DND-41 (cell line): ENCODE results near the gene ATF7IP2.

Experiments used
- ATAC-seq: fragments of 200-7000 bp; cut with Tn5 transposase; 3 replicates; pipeline ENCODE4 v1.9.1; 2021; ENCODE audit warnings: low read depth; ENCODE audit not compliant: insufficient read depth
- DNase-seq: peaks from one replicate; pipeline ENCODE4 v3.0.0-alpha.2; 2020
- H2AFZ ChIP-seq: 2 replicates; pipeline ENCODE4 v1.6.0; 2012; ENCODE audit warnings: low read depth, low read length
- H3K27ac ChIP-seq: 2 replicates; pipeline ENCODE4 v1.5.1; 2012; ENCODE audit warnings: low read length, inconsistent platforms
- H3K27me3 ChIP-seq: fragments of 200-600 bp; sonication (generic); 2 replicates; pipeline ENCODE4 v1.6.0; 2012; ENCODE audit warnings: low read length, mild to moderate bottlenecking, inconsistent platforms; ENCODE audit not compliant: insufficient read depth, poor library complexity
- H3K36me3 ChIP-seq: 2 replicates; pipeline ENCODE4 v1.5.1; 2012; ENCODE audit warnings: low read length, inconsistent platforms; ENCODE audit not compliant: insufficient read depth
- H3K4me1 ChIP-seq: 2 replicates; pipeline ENCODE4 v1.5.1; 2012; ENCODE audit warnings: mild to moderate bottlenecking, low read length; ENCODE audit not compliant: insufficient read depth
- H3K4me2 ChIP-seq: 2 replicates; pipeline ENCODE4 v1.6.0; 2012; ENCODE audit warnings: mild to moderate bottlenecking, moderate library complexity, low read length, inconsistent platforms; ENCODE audit not compliant: insufficient read depth
- H3K4me3 ChIP-seq, 2 experiments: fragments of 200-600 bp in 1 of 2; shearing (Covaris generic) in 1 of 2; 2 replicates each; pipeline ENCODE4 v1.5.1; 2012 to 2016; ENCODE audit warnings: inconsistent platforms in 2 of 2, low read length in 2 of 2, mild to moderate bottlenecking in 2 of 2, low read depth in 1 of 2, moderate library complexity in 1 of 2
- H3K79me2 ChIP-seq: 2 replicates; pipeline ENCODE4 v1.6.0; 2012; ENCODE audit warnings: low read length, inconsistent platforms; ENCODE audit not compliant: insufficient read depth
- H3K9ac ChIP-seq: 2 replicates; pipeline ENCODE4 v1.6.0; 2012; ENCODE audit warnings: low read depth, mild to moderate bottlenecking, inconsistent platforms, low read length, moderate library complexity
- H3K9me3 ChIP-seq: 2 replicates; pipeline ENCODE4 v1.5.1; 2012; ENCODE audit warnings: low read length, moderate library complexity, mild to moderate bottlenecking, inconsistent platforms; ENCODE audit not compliant: insufficient read depth, severe bottlenecking
- H4K20me1 ChIP-seq: 2 replicates; pipeline ENCODE4 v1.6.0; 2012; ENCODE audit warnings: low read length; ENCODE audit not compliant: insufficient read depth
- EZH2 ChIP-seq: IDR thresholded peaks from 3 replicates; pipeline ENCODE4 v1.6.1; 2012; ENCODE audit warnings: borderline replicate concordance, low read depth, mild to moderate bottlenecking, moderate library complexity, low read length, inconsistent platforms; ENCODE audit not compliant: severe bottlenecking
- TF ChIP-seq, protein P1 (sequence below): IDR thresholded peaks from 2 replicates; pipeline ENCODE4 v1.5.1; 2012; ENCODE audit warnings: borderline replicate concordance, low read length, moderate library complexity, mild to moderate bottlenecking; ENCODE audit not compliant: poor library complexity, severe bottlenecking; ENCODE audit errors: extremely low read depth

Gene ATF7IP2

GRCh38 chr16:10480151-10480550, 94.3 kb downstream of the ATF7IP2 start:
- no peak overlapping the region for H3K9ac ChIP-seq
- no peaks in the 10 kb centered on the region for H4K20me1 ChIP-seq
- no peak for TF ChIP-seq EZH2
- TF ChIP-seq, protein P1, sequence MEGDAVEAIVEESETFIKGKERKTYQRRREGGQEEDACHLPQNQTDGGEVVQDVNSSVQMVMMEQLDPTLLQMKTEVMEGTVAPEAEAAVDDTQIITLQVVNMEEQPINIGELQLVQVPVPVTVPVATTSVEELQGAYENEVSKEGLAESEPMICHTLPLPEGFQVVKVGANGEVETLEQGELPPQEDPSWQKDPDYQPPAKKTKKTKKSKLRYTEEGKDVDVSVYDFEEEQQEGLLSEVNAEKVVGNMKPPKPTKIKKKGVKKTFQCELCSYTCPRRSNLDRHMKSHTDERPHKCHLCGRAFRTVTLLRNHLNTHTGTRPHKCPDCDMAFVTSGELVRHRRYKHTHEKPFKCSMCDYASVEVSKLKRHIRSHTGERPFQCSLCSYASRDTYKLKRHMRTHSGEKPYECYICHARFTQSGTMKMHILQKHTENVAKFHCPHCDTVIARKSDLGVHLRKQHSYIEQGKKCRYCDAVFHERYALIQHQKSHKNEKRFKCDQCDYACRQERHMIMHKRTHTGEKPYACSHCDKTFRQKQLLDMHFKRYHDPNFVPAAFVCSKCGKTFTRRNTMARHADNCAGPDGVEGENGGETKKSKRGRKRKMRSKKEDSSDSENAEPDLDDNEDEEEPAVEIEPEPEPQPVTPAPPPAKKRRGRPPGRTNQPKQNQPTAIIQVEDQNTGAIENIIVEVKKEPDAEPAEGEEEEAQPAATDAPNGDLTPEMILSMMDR = no peak
- H3K9me3 ChIP-seq = peaks cover 4% of the 10 kb centered on the region
- no peak overlapping the region for H3K27ac ChIP-seq
- H2AFZ ChIP-seq = no peak overlapping the region
- no peak overlapping the region for H3K4me2 ChIP-seq
- no peak for ATAC-seq
- H3K36me3 ChIP-seq = no peaks in the 10 kb centered on the region; the same call in 1 of the 2 replicates
- no peaks in the 10 kb centered on the region for H3K79me2 ChIP-seq
- H3K4me1 ChIP-seq = no peaks in the 10 kb centered on the region
- no peaks in the 10 kb centered on the region for H3K27me3 ChIP-seq
- no peak overlapping the region for H3K4me3 ChIP-seq
- DNase-seq = no peak

DNA sequence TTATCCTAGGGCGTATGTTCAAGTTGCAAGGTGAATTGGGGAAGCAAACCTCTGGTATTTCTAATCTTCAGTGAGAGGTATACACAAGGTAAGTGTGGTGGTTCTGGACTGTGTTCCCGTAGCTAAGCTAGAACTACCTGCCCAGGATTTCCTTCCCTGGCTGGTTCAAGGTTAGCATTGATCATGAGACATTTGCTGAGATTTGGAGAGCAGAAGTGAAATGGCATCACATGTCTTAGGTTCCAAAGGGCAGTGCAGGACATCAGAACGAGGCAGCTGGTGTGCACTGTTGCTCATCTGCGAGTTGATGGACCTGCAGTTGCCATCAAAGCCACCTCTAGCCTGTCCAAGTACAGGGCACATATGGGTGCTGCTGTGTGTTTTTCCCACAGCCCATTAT, 99.3 kb downstream of the ATF7IP2 start:
- no peak overlapping the region for H3K4me3 ChIP-seq
- H4K20me1 ChIP-seq = no peaks in the 10 kb centered on the region
- peaks cover 7% of the 10 kb centered on the region for H3K9me3 ChIP-seq
- H3K9ac ChIP-seq = no peak overlapping the region
- H3K27me3 ChIP-seq = no peaks in the 10 kb centered on the region
- H3K4me1 ChIP-seq = no peaks in the 10 kb centered on the region
- H3K27ac ChIP-seq = no peak overlapping the region
- H3K79me2 ChIP-seq = no peaks in the 10 kb centered on the region
- DNase-seq (no peak), ATAC-seq (no peak)
- H3K4me2 ChIP-seq = no peak overlapping the region
- H3K36me3 ChIP-seq = no peaks in the 10 kb centered on the region
- no peak for TF ChIP-seq EZH2
- TF ChIP-seq, protein P1 = no peak
- no peak overlapping the region for H2AFZ ChIP-seq

GRCh38 chr16:10485698-10486382, 100.0 kb downstream of the ATF7IP2 start:
- H4K20me1 ChIP-seq = no peaks in the 10 kb centered on the region
- H3K4me2 ChIP-seq = no peak overlapping the region
- no peak overlapping the region for H3K27ac ChIP-seq
- H3K4me1 ChIP-seq = no peaks in the 10 kb centered on the region
- H3K27me3 ChIP-seq = no peaks in the 10 kb centered on the region
- no peak for ATAC-seq
- H3K36me3 ChIP-seq = no peaks in the 10 kb centered on the region
- H3K9ac ChIP-seq = no peak overlapping the region
- no peak for DNase-seq
- no peaks in the 10 kb centered on the region for H3K79me2 ChIP-seq
- H3K9me3 ChIP-seq = peaks cover 7% of the 10 kb centered on the region
- H3K4me3 ChIP-seq = no peak overlapping the region
- no peak overlapping the region for H2AFZ ChIP-seq
- TF ChIP-seq, protein P1 = no peak
- no peak for TF ChIP-seq EZH2
